A549 treated with ZK216348 at 1 μM for 4 hours (cell line): Measurements from ENCODE around the gene COX7B2. TPM values are rescaled to one million over a fixed set of nuclear protein-coding genes. Genes with fewer than 3 reads are reported as not detected.

Experiments used
- total RNA-seq: library from RNA; stranded (reverse); fragments of 200-300 nt; extraction: Qiagen RNA extraction; gene quantifications from 5 replicates; pipeline ENCODE4 v1.2.3, GENCODE V29; 2022; ENCODE audit warnings: low read depth

Gene COX7B2
- total RNA-seq, result not detected in 5 replicates

DNA sequence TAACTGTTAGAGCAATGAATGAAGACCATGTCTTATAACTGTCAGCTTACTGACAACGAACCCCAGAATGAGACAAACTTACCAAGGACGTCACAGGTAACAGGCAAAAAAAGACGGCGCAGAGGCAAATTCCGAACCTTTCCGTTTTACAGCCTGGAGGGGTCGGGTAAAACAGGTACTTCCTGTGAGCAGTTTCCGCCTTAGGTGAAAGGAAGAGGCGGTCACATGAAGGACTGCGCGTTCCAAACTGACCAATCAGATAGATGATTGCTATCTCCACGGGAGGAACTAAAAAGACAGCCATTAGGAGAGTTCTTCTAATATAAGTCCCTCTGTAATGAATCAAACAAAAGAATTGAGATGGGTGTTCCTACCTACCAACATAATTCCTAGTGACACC lies at the start of gene COX7B2:
COX7B2 (minus strand) TSS at position 168 of the 400 bp plus-strand sequence. CDS start 174,053 bp downstream, outside the sequence.

Other genes starting within 250 kb of the COX7B2 start
- gene GABRA4, start 84.3 kb upstream of the COX7B2 start, total RNA-seq, result not detected in 5 replicates
- gene GABRB1, start 122.3 kb upstream of the COX7B2 start, total RNA-seq, result not detected in 5 replicates